ENCODE data around the gene GRIK4. TPM values are rescaled to one million over a fixed set of nuclear protein-coding genes. Genes with fewer than 3 reads are reported as not detected.

GRIK4 gene
- total RNA-seq, 1 experiment from 2014 or later, result 3.3 TPM

- TF ChIP-seq ARID4B (CRISPR knock-in tag; IDR thresholded peaks at IDR 0.05; ENCODE audit: borderline replicate concordance) (no peak), JUN (CRISPR knock-in tag; IDR thresholded peaks at IDR 0.05) (no peak), ELF4 (CRISPR knock-in tag; IDR thresholded peaks at IDR 0.05; ENCODE audit: low read depth) (no peak), ZNF232 (CRISPR knock-in tag; IDR thresholded peaks at IDR 0.05) (no peak), ZNF423 (CRISPR knock-in tag; IDR thresholded peaks at IDR 0.05) (no peak), NR2C2 (CRISPR knock-in tag; IDR thresholded peaks at IDR 0.05) (no peak), NR1H2 (CRISPR knock-in tag; IDR thresholded peaks at IDR 0.05) (no peak), ETV6 (CRISPR knock-in tag; IDR thresholded peaks at IDR 0.05) (no peak), FOXK1 (CRISPR knock-in tag; IDR thresholded peaks at IDR 0.05) (no peak), IRF1 (CRISPR knock-in tag; IDR thresholded peaks at IDR 0.05) (no peak)
- TF ChIP-seq, protein P1, sequence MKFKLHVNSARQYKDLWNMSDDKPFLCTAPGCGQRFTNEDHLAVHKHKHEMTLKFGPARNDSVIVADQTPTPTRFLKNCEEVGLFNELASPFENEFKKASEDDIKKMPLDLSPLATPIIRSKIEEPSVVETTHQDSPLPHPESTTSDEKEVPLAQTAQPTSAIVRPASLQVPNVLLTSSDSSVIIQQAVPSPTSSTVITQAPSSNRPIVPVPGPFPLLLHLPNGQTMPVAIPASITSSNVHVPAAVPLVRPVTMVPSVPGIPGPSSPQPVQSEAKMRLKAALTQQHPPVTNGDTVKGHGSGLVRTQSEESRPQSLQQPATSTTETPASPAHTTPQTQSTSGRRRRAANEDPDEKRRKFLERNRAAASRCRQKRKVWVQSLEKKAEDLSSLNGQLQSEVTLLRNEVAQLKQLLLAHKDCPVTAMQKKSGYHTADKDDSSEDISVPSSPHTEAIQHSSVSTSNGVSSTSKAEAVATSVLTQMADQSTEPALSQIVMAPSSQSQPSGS (CRISPR knock-in tag; IDR thresholded peaks at IDR 0.05; ENCODE audit: borderline replicate concordance, low read depth), result no peak
- TF ChIP-seq, protein P2, sequence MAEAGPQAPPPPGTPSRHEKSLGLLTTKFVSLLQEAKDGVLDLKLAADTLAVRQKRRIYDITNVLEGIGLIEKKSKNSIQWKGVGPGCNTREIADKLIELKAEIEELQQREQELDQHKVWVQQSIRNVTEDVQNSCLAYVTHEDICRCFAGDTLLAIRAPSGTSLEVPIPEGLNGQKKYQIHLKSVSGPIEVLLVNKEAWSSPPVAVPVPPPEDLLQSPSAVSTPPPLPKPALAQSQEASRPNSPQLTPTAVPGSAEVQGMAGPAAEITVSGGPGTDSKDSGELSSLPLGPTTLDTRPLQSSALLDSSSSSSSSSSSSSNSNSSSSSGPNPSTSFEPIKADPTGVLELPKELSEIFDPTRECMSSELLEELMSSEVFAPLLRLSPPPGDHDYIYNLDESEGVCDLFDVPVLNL (CRISPR knock-in tag; IDR thresholded peaks at IDR 0.05; ENCODE audit: borderline replicate concordance, low read depth), result no peak
Measured at GRCh38 chr11:120974466-120974865, 462.9 kb downstream of the GRIK4 start (continued).

GRCh38 chr11:120974965-120975364 lies 463.4 kb downstream of the GRIK4 start:
- Mint-ChIP-seq H3K27ac (no peak overlapping the region), H3K36me3 (no peaks in the 10 kb centered on the region), H3K4me3 (no peak overlapping the region), H3K27me3 (ENCODE audit: low read depth) (no peaks in the 10 kb centered on the region), H3K9me3 (no peaks in the 10 kb centered on the region), H3K4me1 (0 out of 2 replicates have a peak, but pooled peaks cover 3% of the 10 kb centered on the region)
- DNase-seq (ENCODE audit: low spot score) (no peak), ATAC-seq (no peak)
- ChIA-PET CTCF (interaction anchor here (1.3 to 1.9 kb wide), 4 partner anchors 9 to 37 kb away, joined by 3 to 9 read pairs (median 4); no protein-coding TSS in a partner anchor), POLR2A (no interaction called here)
- TF ChIP-seq CBFB (CRISPR knock-in tag; IDR thresholded peaks at IDR 0.05; ENCODE audit: low read depth) (no peak), FOXP4 (CRISPR knock-in tag; IDR thresholded peaks at IDR 0.05) (no peak), ZSCAN18 (CRISPR knock-in tag; IDR thresholded peaks at IDR 0.05) (no peak), GTF2I (CRISPR knock-in tag; conservative IDR thresholded peaks at IDR 0.05) (no peak), ZNF416 (CRISPR knock-in tag; IDR thresholded peaks at IDR 0.05) (no peak), SOX15 (CRISPR knock-in tag; IDR thresholded peaks at IDR 0.05) (no peak), FOXK1 (CRISPR knock-in tag; IDR thresholded peaks at IDR 0.05) (no peak), ZNF232 (CRISPR knock-in tag; IDR thresholded peaks at IDR 0.05) (no peak), ESRRA (CRISPR knock-in tag; IDR thresholded peaks at IDR 0.05; ENCODE audit: borderline replicate concordance) (no peak)
- TF ChIP-seq, protein P3, sequence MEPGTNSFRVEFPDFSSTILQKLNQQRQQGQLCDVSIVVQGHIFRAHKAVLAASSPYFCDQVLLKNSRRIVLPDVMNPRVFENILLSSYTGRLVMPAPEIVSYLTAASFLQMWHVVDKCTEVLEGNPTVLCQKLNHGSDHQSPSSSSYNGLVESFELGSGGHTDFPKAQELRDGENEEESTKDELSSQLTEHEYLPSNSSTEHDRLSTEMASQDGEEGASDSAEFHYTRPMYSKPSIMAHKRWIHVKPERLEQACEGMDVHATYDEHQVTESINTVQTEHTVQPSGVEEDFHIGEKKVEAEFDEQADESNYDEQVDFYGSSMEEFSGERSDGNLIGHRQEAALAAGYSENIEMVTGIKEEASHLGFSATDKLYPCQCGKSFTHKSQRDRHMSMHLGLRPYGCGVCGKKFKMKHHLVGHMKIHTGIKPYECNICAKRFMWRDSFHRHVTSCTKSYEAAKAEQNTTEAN (CRISPR knock-in tag; IDR thresholded peaks at IDR 0.05), result no peak
- TF ChIP-seq, protein P4, sequence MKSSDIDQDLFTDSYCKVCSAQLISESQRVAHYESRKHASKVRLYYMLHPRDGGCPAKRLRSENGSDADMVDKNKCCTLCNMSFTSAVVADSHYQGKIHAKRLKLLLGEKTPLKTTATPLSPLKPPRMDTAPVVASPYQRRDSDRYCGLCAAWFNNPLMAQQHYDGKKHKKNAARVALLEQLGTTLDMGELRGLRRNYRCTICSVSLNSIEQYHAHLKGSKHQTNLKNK (CRISPR knock-in tag; IDR thresholded peaks at IDR 0.05), result no peak
- TF ChIP-seq, protein P5, sequence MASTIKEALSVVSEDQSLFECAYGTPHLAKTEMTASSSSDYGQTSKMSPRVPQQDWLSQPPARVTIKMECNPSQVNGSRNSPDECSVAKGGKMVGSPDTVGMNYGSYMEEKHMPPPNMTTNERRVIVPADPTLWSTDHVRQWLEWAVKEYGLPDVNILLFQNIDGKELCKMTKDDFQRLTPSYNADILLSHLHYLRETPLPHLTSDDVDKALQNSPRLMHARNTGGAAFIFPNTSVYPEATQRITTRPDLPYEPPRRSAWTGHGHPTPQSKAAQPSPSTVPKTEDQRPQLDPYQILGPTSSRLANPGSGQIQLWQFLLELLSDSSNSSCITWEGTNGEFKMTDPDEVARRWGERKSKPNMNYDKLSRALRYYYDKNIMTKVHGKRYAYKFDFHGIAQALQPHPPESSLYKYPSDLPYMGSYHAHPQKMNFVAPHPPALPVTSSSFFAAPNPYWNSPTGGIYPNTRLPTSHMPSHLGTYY (CRISPR knock-in tag; IDR thresholded peaks at IDR 0.05), result no peak

Measured in WTC11 (cell line).